Endodermal cell (in vitro differentiated cells): ENCODE results near the gene MYO16. TPM values are rescaled to one million over a fixed set of nuclear protein-coding genes. Genes with fewer than 3 reads are reported as not detected.

ENCODE experiments used
- DNase-seq: peaks from one replicate; pipeline ENCODE4 v3.0.0-alpha.2; 2017
- H3K27ac ChIP-seq: 2 replicates; pipeline ENCODE4 v1.5.1; 2013; ENCODE audit warnings: mild to moderate bottlenecking, low read depth, low read length, moderate library complexity
- H3K27me3 ChIP-seq: 2 replicates; pipeline ENCODE4 v1.6.1; 2013; ENCODE audit warnings: mild to moderate bottlenecking, low read length, moderate library complexity; ENCODE audit not compliant: insufficient read depth, control insufficient read depth, poor library complexity, severe bottlenecking
- H3K36me3 ChIP-seq: 2 replicates; pipeline ENCODE4 v1.7.0; 2013; ENCODE audit warnings: mild to moderate bottlenecking, low read length, moderate library complexity; ENCODE audit not compliant: control insufficient read depth, insufficient read depth
- H3K4me1 ChIP-seq: one replicate; pipeline ENCODE4 v1.7.0; 2013; ENCODE audit warnings: low read length; ENCODE audit not compliant: control insufficient read depth, insufficient read depth
- H3K4me3 ChIP-seq: 2 replicates; pipeline ENCODE4 v1.5.1; 2013; ENCODE audit warnings: mild to moderate bottlenecking, low read length, moderate library complexity
- H3K9ac ChIP-seq: 2 replicates; pipeline ENCODE4 v1.6.1; 2013; ENCODE audit warnings: mild to moderate bottlenecking, low read length, moderate library complexity; ENCODE audit not compliant: poor library complexity, severe bottlenecking; ENCODE audit errors: extremely low read depth
- H3K9me3 ChIP-seq: 2 replicates; pipeline ENCODE4 v1.6.1; 2013; ENCODE audit warnings: mild to moderate bottlenecking, low read length, moderate library complexity; ENCODE audit not compliant: control insufficient read depth
- H3K27ac Mint-ChIP-seq: 2 replicates; pipeline ENCODE4 v1.8.0; 2020; ENCODE audit warnings: mixed read lengths
- H3K27me3 Mint-ChIP-seq: 2 replicates; pipeline ENCODE4 v1.8.0; 2021; ENCODE audit warnings: mild to moderate bottlenecking, mixed read lengths; ENCODE audit not compliant: insufficient read depth
- H3K36me3 Mint-ChIP-seq: 2 replicates; pipeline ENCODE4 v1.8.0; 2020; ENCODE audit warnings: low read depth, mixed read lengths
- H3K4me1 Mint-ChIP-seq: 2 replicates; pipeline ENCODE4 v1.8.0; 2020; ENCODE audit warnings: mixed read lengths
- H3K4me3 Mint-ChIP-seq: 2 replicates; pipeline ENCODE4 v1.8.0; 2020; ENCODE audit warnings: mild to moderate bottlenecking, moderate library complexity, mixed read lengths
- H3K9me3 Mint-ChIP-seq: 2 replicates; pipeline ENCODE4 v1.8.0; 2020; ENCODE audit warnings: mild to moderate bottlenecking, mixed read lengths
- WGBS, 2 experiments: methylation state at CpG; one replicate each; pipeline versions ENCODE4 v1.1.5 to v1.1.7; 2013; ENCODE audit warnings: missing lambda C conversion rate in 2 of 2, mixed read lengths in 1 of 2; ENCODE audit not compliant: insufficient coverage in 1 of 2, insufficient read length in 1 of 2; 5-methylcytosine and 5-hydroxymethylcytosine counted together
- total RNA-seq, 2 donors: library from RNA; stranded (reverse); fragmentation: NEBNext Ultra II Directional in 1 of 2; extraction: Animal tissue kit (Norgen Biotek cat#: 25700) in 1 of 2; gene quantifications; 2 replicates in 1 of 2; 3 replicates in 1 of 2; pipeline ENCODE4 v1.2.1, GENCODE V29; 2021
- TF ChIP-seq, protein P1 (sequence below): fragments of 200-600 bp; sonication (generic); conservative IDR thresholded peaks from 2 replicates; pipeline ENCODE4 v1.5.0; 2021; ENCODE audit warnings: antibody characterized with exemption, mild to moderate bottlenecking

Gene MYO16
- total RNA-seq, 2 donors from 2014 or later: 0.70 to 1.2 TPM

DNA sequence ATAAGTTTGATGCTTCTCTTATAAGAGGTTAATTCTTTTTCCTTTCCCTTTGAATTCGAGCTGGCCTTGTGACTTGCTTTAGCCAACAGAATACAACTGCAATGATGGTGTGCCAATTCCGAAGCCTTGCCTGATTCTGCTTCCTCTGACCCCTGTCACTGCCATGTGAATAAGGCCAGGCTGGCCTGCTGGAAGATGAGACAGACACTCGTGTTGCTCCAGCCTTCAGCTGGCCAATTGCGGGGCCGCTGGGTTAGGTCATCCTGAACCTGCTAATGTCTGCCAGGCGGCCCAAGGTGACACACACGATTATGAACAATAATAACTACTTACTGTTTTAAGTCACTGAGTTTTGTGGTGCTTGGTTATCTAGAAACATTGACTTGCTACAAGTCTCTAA, 352.0 kb downstream of the MYO16 start:
- no peak overlapping the region for H3K27ac Mint-ChIP-seq
- Histone ChIP-seq H3K4me3 (no peak overlapping the region), H3K9me3 (no peaks in the 10 kb centered on the region), H3K27ac (no peak overlapping the region), H3K27me3 (no peaks in the 10 kb centered on the region), H3K4me1 (no peaks in the 10 kb centered on the region), H3K9ac (no peak overlapping the region), H3K36me3 (no peaks in the 10 kb centered on the region)
- H3K4me3 Mint-ChIP-seq: no peak overlapping the region
- TF ChIP-seq, protein P1, sequence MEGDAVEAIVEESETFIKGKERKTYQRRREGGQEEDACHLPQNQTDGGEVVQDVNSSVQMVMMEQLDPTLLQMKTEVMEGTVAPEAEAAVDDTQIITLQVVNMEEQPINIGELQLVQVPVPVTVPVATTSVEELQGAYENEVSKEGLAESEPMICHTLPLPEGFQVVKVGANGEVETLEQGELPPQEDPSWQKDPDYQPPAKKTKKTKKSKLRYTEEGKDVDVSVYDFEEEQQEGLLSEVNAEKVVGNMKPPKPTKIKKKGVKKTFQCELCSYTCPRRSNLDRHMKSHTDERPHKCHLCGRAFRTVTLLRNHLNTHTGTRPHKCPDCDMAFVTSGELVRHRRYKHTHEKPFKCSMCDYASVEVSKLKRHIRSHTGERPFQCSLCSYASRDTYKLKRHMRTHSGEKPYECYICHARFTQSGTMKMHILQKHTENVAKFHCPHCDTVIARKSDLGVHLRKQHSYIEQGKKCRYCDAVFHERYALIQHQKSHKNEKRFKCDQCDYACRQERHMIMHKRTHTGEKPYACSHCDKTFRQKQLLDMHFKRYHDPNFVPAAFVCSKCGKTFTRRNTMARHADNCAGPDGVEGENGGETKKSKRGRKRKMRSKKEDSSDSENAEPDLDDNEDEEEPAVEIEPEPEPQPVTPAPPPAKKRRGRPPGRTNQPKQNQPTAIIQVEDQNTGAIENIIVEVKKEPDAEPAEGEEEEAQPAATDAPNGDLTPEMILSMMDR: no peak
- 83 to 94% methylated on average over 1 to 7 of the region's 7 CpGs for WGBS, 2 experiments
- peaks cover 2% of the 10 kb centered on the region for H3K9me3 Mint-ChIP-seq
- H3K27me3 Mint-ChIP-seq: no peaks in the 10 kb centered on the region
- H3K36me3 Mint-ChIP-seq: no peaks in the 10 kb centered on the region
- no peaks in the 10 kb centered on the region for H3K4me1 Mint-ChIP-seq
- no peak for DNase-seq

DNA sequence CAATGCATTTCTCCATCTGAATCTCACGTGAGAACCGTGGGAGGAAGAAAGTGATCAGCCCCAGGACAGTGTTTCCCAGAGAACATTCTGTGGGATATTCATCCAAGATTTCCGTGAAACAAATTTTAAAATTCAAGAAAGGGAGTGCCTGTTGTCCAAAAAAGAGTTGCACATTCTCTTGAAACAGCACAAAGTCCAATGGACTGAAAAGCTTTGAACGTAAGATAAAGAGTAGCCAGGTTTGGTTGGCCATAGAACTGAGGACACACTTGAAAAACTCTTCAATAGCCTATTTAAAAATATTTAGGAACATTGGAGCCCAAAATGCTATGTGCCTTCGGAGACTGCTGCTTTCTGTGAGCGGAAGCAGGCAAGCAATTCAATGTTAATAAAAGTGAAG, 353.9 kb downstream of the MYO16 start:
- Histone ChIP-seq H3K4me3 (no peak overlapping the region), H3K4me1 (no peaks in the 10 kb centered on the region), H3K9ac (no peak overlapping the region), H3K27ac (no peak overlapping the region), H3K36me3 (no peaks in the 10 kb centered on the region), H3K27me3 (no peaks in the 10 kb centered on the region), H3K9me3 (no peaks in the 10 kb centered on the region)
- DNase-seq: no peak
- no peaks in the 10 kb centered on the region for H3K4me1 Mint-ChIP-seq
- H3K9me3 Mint-ChIP-seq: peaks cover 2% of the 10 kb centered on the region
- no peaks in the 10 kb centered on the region for H3K27me3 Mint-ChIP-seq
- no peaks in the 10 kb centered on the region for H3K36me3 Mint-ChIP-seq
- 90 to 94% methylated on average over 6 of the region's 6 CpGs for WGBS, 2 experiments
- H3K4me3 Mint-ChIP-seq: no peak overlapping the region
- no peak overlapping the region for H3K27ac Mint-ChIP-seq
- TF ChIP-seq, protein P1: no peak

DNA sequence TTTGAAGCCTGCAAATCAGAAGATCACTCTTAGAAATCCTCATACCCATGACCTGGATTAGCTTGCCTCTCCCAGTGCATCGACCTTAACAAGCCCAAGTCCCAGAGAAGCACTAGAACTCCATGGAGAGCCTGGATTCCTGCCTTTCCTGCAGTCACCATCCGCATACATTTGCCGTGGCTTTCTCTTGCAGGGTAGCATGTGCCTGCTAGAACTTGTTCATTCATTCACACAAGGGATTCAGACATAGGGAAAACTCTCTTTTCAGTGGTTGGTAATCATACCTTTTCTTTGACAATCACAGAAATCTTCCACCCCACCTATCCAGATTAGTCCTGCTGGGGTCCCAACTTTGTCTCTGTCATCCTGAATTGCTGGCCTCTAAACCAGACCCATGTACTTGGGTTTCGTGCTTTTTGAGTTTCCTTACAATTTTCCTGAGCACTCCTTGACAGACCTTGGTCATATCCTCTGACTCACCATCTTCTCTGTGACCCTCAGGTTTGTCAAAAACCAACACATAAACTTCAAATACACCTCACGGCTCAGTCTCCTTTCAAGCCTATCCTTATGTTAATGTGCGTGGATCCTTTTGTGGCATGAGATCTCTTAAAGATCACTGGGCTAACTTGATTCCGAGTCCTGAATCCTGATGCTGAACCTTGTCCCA, 355.0 kb downstream of the MYO16 start:
- H3K9me3 Mint-ChIP-seq: peaks cover 2% of the 10 kb centered on the region
- Histone ChIP-seq H3K9me3 (no peaks in the 10 kb centered on the region), H3K4me1 (no peaks in the 10 kb centered on the region), H3K9ac (no peak overlapping the region), H3K27ac (no peak overlapping the region), H3K27me3 (no peaks in the 10 kb centered on the region), H3K4me3 (no peak overlapping the region), H3K36me3 (no peaks in the 10 kb centered on the region)
- no peaks in the 10 kb centered on the region for H3K27me3 Mint-ChIP-seq
- no peak overlapping the region for H3K4me3 Mint-ChIP-seq
- no peak overlapping the region for H3K27ac Mint-ChIP-seq
- no peaks in the 10 kb centered on the region for H3K36me3 Mint-ChIP-seq
- TF ChIP-seq, protein P1: no peak
- H3K4me1 Mint-ChIP-seq: no peaks in the 10 kb centered on the region
- no peak for DNase-seq
- WGBS, 2 experiments: 97 to 100% methylated on average over 4 to 7 of the region's 7 CpGs
